Measurements from ENCODE around the gene DNMT1.

DNMT1 gene

GRCh38 chr19:10112895-10113591 lies 81.7 kb downstream of the DNMT1 start:
- H3K36me3 ChIP-seq (replicated peaks) = peaks cover 72% of the 10 kb centered on the region
- DNase-seq = no peak
- peak; percentile 84 for TF ChIP-seq CTCF (IDR thresholded peaks at IDR 0.05; ENCODE audit: low read depth, low read length, missing control alignments)
- H3K27me3 ChIP-seq (replicated peaks) = no peaks in the 10 kb centered on the region
- H3K27ac ChIP-seq = no peak overlapping the region
- in situ Hi-C loops (cut with HindIII; ENCODE audit: low pct_ligation_motif_present, low sequenced_read_pairs) = no loop called here
- no peak overlapping the region for H3K4me3 ChIP-seq (ENCODE audit: low read depth, low read length)

- in situ Hi-C loops (cut with HindIII; ENCODE audit: low pct_ligation_motif_present, low sequenced_read_pairs) = no loop called here
Measured at GRCh38 chr19:10112037-10112761, 82.6 kb downstream of the DNMT1 start.

GRCh38 chr19:10111405-10111811 lies 83.3 kb downstream of the DNMT1 start, which contains the start of gene P2RY11:
Gene P2RY11, plus strand, starts transcription at chr19:10111693. Its CDS starts 29 bp downstream, at chr19:10111722.
- in situ Hi-C loops (cut with HindIII; ENCODE audit: low pct_ligation_motif_present, low sequenced_read_pairs) = no loop called here
- Histone ChIP-seq H3K36me3 (replicated peaks) (peaks cover 68% of the 10 kb centered on the region), H3K4me3 (ENCODE audit: low read depth, low read length) (no peak within 1 kb of the TSS), H3K27ac (no peak within 1 kb of the TSS), H3K27me3 (replicated peaks) (no peaks in the 10 kb centered on the region)
- no peak for TF ChIP-seq CTCF (IDR thresholded peaks at IDR 0.05; ENCODE audit: low read depth, low read length, missing control alignments)
- no peak for DNase-seq

More at GRCh38 chr19:10112037-10112761, 82.6 kb downstream of the DNMT1 start:
- H3K36me3 ChIP-seq (replicated peaks) = peaks cover 74% of the 10 kb centered on the region
- H3K4me3 ChIP-seq (ENCODE audit: low read depth, low read length) = no peak overlapping the region
- TF ChIP-seq CTCF (IDR thresholded peaks at IDR 0.05; ENCODE audit: low read depth, low read length, missing control alignments) = no peak
- no peaks in the 10 kb centered on the region for H3K27me3 ChIP-seq (replicated peaks)
- DNase-seq = no peak
- H3K27ac ChIP-seq = no peak overlapping the region

- no peaks in the 10 kb centered on the region for H3K27me3 ChIP-seq (replicated peaks)
- in situ Hi-C loops (cut with HindIII; ENCODE audit: low pct_ligation_motif_present, low sequenced_read_pairs) = no loop called here
- DNase-seq = no peak
- no peak for TF ChIP-seq CTCF (IDR thresholded peaks at IDR 0.05; ENCODE audit: low read depth, low read length, missing control alignments)
- H3K36me3 ChIP-seq (replicated peaks) = peaks cover 63% of the 10 kb centered on the region
- H3K4me3 ChIP-seq (ENCODE audit: low read depth, low read length) = no peak overlapping the region
- H3K27ac ChIP-seq = no peak overlapping the region
Measured at GRCh38 chr19:10110972-10111317, 83.8 kb downstream of the DNMT1 start.

GRCh38 chr19:10110076-10110971 lies 84.4 kb downstream of the DNMT1 start:
- DNase-seq = no peak
- no peak for TF ChIP-seq CTCF (IDR thresholded peaks at IDR 0.05; ENCODE audit: low read depth, low read length, missing control alignments)
- in situ Hi-C loops (cut with HindIII; ENCODE audit: low pct_ligation_motif_present, low sequenced_read_pairs) = no loop called here
- Histone ChIP-seq H3K4me3 (ENCODE audit: low read depth, low read length) (no peak overlapping the region), H3K27me3 (replicated peaks) (no peaks in the 10 kb centered on the region), H3K27ac (no peak overlapping the region), H3K36me3 (replicated peaks) (peaks cover 57% of the 10 kb centered on the region)
